ENCODE data around the gene AP1S2.

Gene AP1S2

GRCh38 chrX:15854712-15855567, at the start of gene AP1S2:
AP1S2 (minus strand) TSS chrX:15854813; CDS start chrX:15852524, 2,289 bp downstream.
- peaks cover 24% of the 10 kb centered on the region for H3K27me3 Mint-ChIP-seq (ENCODE audit: low read depth)
- TF ChIP-seq CTCF (IDR thresholded peaks at IDR 0.05; ENCODE audit: unreplicated experiment in 3 of 3), result no peak
- peaks cover 1% of the 10 kb centered on the region for H3K36me3 Mint-ChIP-seq (ENCODE audit: low read depth)
- peak within 1 kb of the TSS; percentile 94 to 98 (median 98) for H3K4me3 Mint-ChIP-seq
- no peaks in the 10 kb centered on the region for H3K9me3 Mint-ChIP-seq
- peak within 1 kb of the TSS; percentile 84 to 95 (median 91) for H3K27ac Mint-ChIP-seq
- peaks cover 17% of the 10 kb centered on the region for H3K4me1 Mint-ChIP-seq

GRCh38 chrX:15903186-15903681, 48.6 kb upstream of the AP1S2 start:
- H3K27me3 Mint-ChIP-seq (ENCODE audit: low read depth), result no peaks in the 10 kb centered on the region
- no peak for TF ChIP-seq CTCF (IDR thresholded peaks at IDR 0.05; ENCODE audit: unreplicated experiment in 3 of 3)
- no peak overlapping the region for H3K27ac Mint-ChIP-seq
- peaks cover 11% of the 10 kb centered on the region for H3K4me1 Mint-ChIP-seq
- no peaks in the 10 kb centered on the region for H3K36me3 Mint-ChIP-seq (ENCODE audit: low read depth)
- H3K9me3 Mint-ChIP-seq, result peaks cover 15% of the 10 kb centered on the region
- H3K4me3 Mint-ChIP-seq, result no peak overlapping the region

GRCh38 chrX:15895334-15895733, 40.7 kb upstream of the AP1S2 start:
- no peaks in the 10 kb centered on the region for H3K36me3 Mint-ChIP-seq (ENCODE audit: low read depth)
- H3K27me3 Mint-ChIP-seq (ENCODE audit: low read depth), result peaks cover 3% of the 10 kb centered on the region
- no peak for TF ChIP-seq CTCF (IDR thresholded peaks at IDR 0.05; ENCODE audit: unreplicated experiment in 3 of 3)
- no peaks in the 10 kb centered on the region for H3K4me1 Mint-ChIP-seq
- H3K4me3 Mint-ChIP-seq, result no peak overlapping the region
- no peak overlapping the region for H3K27ac Mint-ChIP-seq
- H3K9me3 Mint-ChIP-seq, result peaks cover 11% of the 10 kb centered on the region

- Mint-ChIP-seq H3K4me3 (no peak overlapping the region), H3K27me3 (ENCODE audit: low read depth) (peaks cover 3% of the 10 kb centered on the region), H3K36me3 (ENCODE audit: low read depth) (no peaks in the 10 kb centered on the region), H3K4me1 (no peaks in the 10 kb centered on the region), H3K9me3 (peaks cover 8% of the 10 kb centered on the region), H3K27ac (no peak overlapping the region)
- no peak for TF ChIP-seq CTCF (IDR thresholded peaks at IDR 0.05; ENCODE audit: unreplicated experiment in 3 of 3)
Measured at GRCh38 chrX:15894724-15895123, 40.1 kb upstream of the AP1S2 start.

GRCh38 chrX:15890463-15890862, 35.9 kb upstream of the AP1S2 start:
- peaks cover 3% of the 10 kb centered on the region for H3K27me3 Mint-ChIP-seq (ENCODE audit: low read depth)
- no peaks in the 10 kb centered on the region for H3K9me3 Mint-ChIP-seq
- no peak overlapping the region for H3K4me3 Mint-ChIP-seq
- no peaks in the 10 kb centered on the region for H3K36me3 Mint-ChIP-seq (ENCODE audit: low read depth)
- TF ChIP-seq CTCF (IDR thresholded peaks at IDR 0.05; ENCODE audit: unreplicated experiment in 3 of 3), result no peak
- no peak overlapping the region for H3K27ac Mint-ChIP-seq
- no peaks in the 10 kb centered on the region for H3K4me1 Mint-ChIP-seq

GRCh38 chrX:15888062-15888461, 33.4 kb upstream of the AP1S2 start:
- no peak overlapping the region for H3K4me3 Mint-ChIP-seq
- no peaks in the 10 kb centered on the region for H3K27me3 Mint-ChIP-seq (ENCODE audit: low read depth)
- H3K36me3 Mint-ChIP-seq (ENCODE audit: low read depth), result no peaks in the 10 kb centered on the region
- H3K9me3 Mint-ChIP-seq, result no peaks in the 10 kb centered on the region
- H3K27ac Mint-ChIP-seq, result no peak overlapping the region
- no peaks in the 10 kb centered on the region for H3K4me1 Mint-ChIP-seq
- TF ChIP-seq CTCF (IDR thresholded peaks at IDR 0.05; ENCODE audit: unreplicated experiment in 3 of 3), result no peak

Data from nephron (organoid).